Neural cell (in vitro differentiated cells): Measurements from ENCODE around the gene ECI1. TPM values are rescaled to one million over a fixed set of nuclear protein-coding genes. Genes with fewer than 3 reads are reported as not detected.

Experiments used
- H2AFZ ChIP-seq: fragments of 200-600, 300-800 bp; sonication (generic), shearing (Covaris generic); 2 replicates; pipeline ENCODE4 v1.6.0; 2014; ENCODE audit warnings: low read depth, mild to moderate bottlenecking, antibody characterized with exemption, low read length, moderate library complexity
- H3F3A ChIP-seq: fragments of 200-600 bp; shearing (Covaris generic); 2 replicates; pipeline ENCODE4 v1.6.1; 2016; ENCODE audit warnings: mild to moderate bottlenecking, moderate library complexity, mixed read lengths, antibody characterized with exemption, low read length; ENCODE audit not compliant: insufficient read depth, poor library complexity, severe bottlenecking
- H3K27ac ChIP-seq: fragments of 200-600, 300-800 bp; sonication (generic), shearing (Covaris generic); 2 replicates; pipeline ENCODE4 v1.5.1; 2014; ENCODE audit warnings: mild to moderate bottlenecking, low read length, moderate library complexity
- H3K27me3 ChIP-seq: fragments of 300-800, 200-600 bp; sonication (generic), shearing (Covaris generic); 2 replicates; pipeline ENCODE4 v1.6.0; 2014; ENCODE audit warnings: mild to moderate bottlenecking, low read depth, low read length, moderate library complexity; ENCODE audit not compliant: insufficient read depth
- H3K36me3 ChIP-seq: fragments of 300-800, 200-600 bp; sonication (generic), shearing (Covaris generic); 2 replicates; pipeline ENCODE4 v1.5.1; 2014; ENCODE audit warnings: mild to moderate bottlenecking, antibody characterized with exemption, low read length, moderate library complexity; ENCODE audit not compliant: insufficient read depth
- H3K4me2 ChIP-seq: fragments of 300-800, 200-600 bp; sonication (generic), shearing (Covaris generic); 2 replicates; pipeline ENCODE4 v1.6.0; 2014; ENCODE audit warnings: mild to moderate bottlenecking, low read length
- H3K4me3 ChIP-seq: fragments of 300-800, 200-600 bp; sonication (generic), shearing (Covaris generic); 2 replicates; pipeline ENCODE4 v1.5.1; 2014; ENCODE audit warnings: mild to moderate bottlenecking, low read length, moderate library complexity
- H3K79me2 ChIP-seq: fragments of 200-600 bp; shearing (Covaris generic); replicated peaks from 2 replicates; pipeline ENCODE4 v1.6.0; 2014; ENCODE audit warnings: mild to moderate bottlenecking, low read length, moderate library complexity; ENCODE audit not compliant: insufficient read depth
- H3K9ac ChIP-seq: fragments of 300-800, 200-600 bp; sonication (generic), shearing (Covaris generic); 2 replicates; pipeline ENCODE4 v1.6.1; 2016; ENCODE audit warnings: mild to moderate bottlenecking, low read length, mixed read lengths
- H3K9me2 ChIP-seq: fragments of 200-600 bp; shearing (Covaris generic); 2 replicates; pipeline ENCODE4 v1.6.1; 2016; ENCODE audit warnings: mild to moderate bottlenecking, low read length, mixed read lengths; ENCODE audit not compliant: insufficient read depth
- H3K9me3 ChIP-seq: fragments of 200-600, 300-800 bp; sonication (generic), shearing (Covaris generic); 2 replicates; pipeline ENCODE4 v1.6.1; 2016; ENCODE audit warnings: mild to moderate bottlenecking, mixed run types, low read length, moderate library complexity, mixed read lengths
- H4K20me1 ChIP-seq: fragments of 200-600 bp; shearing (Covaris generic); 2 replicates; pipeline ENCODE4 v1.6.1; 2016; ENCODE audit warnings: mild to moderate bottlenecking, mixed run types; ENCODE audit not compliant: insufficient read depth
- EP300 ChIP-seq: fragments of 450-650 bp; conservative IDR thresholded peaks from 2 replicates; pipeline ENCODE4 v1.6.1; 2014; ENCODE audit warnings: antibody characterized with exemption, mild to moderate bottlenecking, moderate library complexity; ENCODE audit not compliant: poor library complexity, severe bottlenecking
- EZH2 ChIP-seq: fragments of 200-600, 300-800 bp; shearing (Covaris generic), sonication (generic); IDR thresholded peaks from 2 replicates; pipeline ENCODE4 v1.6.1; 2014; ENCODE audit warnings: antibody characterized with exemption, low read length, borderline replicate concordance, mild to moderate bottlenecking; ENCODE audit not compliant: insufficient read depth, poor library complexity, severe bottlenecking
- MXI1 ChIP-seq: fragments of 450-650 bp; conservative IDR thresholded peaks from 2 replicates; pipeline ENCODE4 v1.6.1; 2014; ENCODE audit warnings: antibody characterized with exemption, mild to moderate bottlenecking; ENCODE audit not compliant: poor library complexity, severe bottlenecking
- POLR2AphosphoS5 ChIP-seq: IDR thresholded peaks from 2 replicates; pipeline ENCODE4 v1.6.1; 2012
- RAD21 ChIP-seq: fragments of 450-650 bp; conservative IDR thresholded peaks from 2 replicates; pipeline ENCODE4 v1.6.1; 2014; ENCODE audit warnings: antibody characterized with exemption, mild to moderate bottlenecking, moderate library complexity
- SMC3 ChIP-seq: fragments of 450-650 bp; conservative IDR thresholded peaks from 2 replicates; pipeline ENCODE4 v1.6.1; 2014; ENCODE audit warnings: antibody characterized with exemption, mild to moderate bottlenecking, moderate library complexity; ENCODE audit not compliant: poor library complexity
- TAF1 ChIP-seq: IDR thresholded peaks from 2 replicates; pipeline ENCODE4 v1.6.1; 2012; ENCODE audit warnings: low read depth
- polyA plus RNA-seq: library from polyadenylated mRNA; depleted of rRNA; stranded (reverse); fragments of >200 nt; gene quantifications from 2 replicates; pipeline ENCODE4 v1.2.3, GENCODE V29; 2014
- TF ChIP-seq, protein P1 (sequence below): IDR thresholded peaks from 2 replicates; pipeline ENCODE4 v1.6.1; 2012; ENCODE audit warnings: borderline replicate concordance
- TF ChIP-seq, protein P2 (sequence below): fragments of 450-650 bp; IDR thresholded peaks from 2 replicates; pipeline ENCODE4 v1.5.1; 2014; ENCODE audit warnings: antibody characterized with exemption, mild to moderate bottlenecking, moderate library complexity; ENCODE audit not compliant: poor library complexity, severe bottlenecking

The ECI1 gene
- polyA plus RNA-seq, 1 donor from 2014 or later = 35.3 TPM

DNA sequence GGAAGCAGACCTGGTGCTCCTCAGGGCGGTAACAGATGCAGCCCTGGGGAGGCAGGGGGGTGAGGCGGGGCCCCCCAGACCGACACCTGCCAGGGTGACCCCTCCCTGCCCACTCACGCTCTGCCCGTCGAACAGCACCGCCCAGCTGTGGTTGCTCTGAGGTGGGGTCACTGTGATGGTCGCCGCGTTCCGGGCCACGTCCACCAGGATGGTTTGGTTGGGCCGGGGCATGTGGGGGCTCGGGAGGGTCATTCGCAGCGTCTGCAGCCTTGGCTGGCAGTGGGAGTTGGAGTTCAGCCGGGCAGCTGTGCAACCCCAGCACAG lies 41.4 kb downstream of the ECI1 start:
- H3K4me3 ChIP-seq = no peak overlapping the region
- H3K36me3 ChIP-seq = peaks cover 6% of the 10 kb centered on the region
- peaks cover 9% of the 10 kb centered on the region for H3K79me2 ChIP-seq
- no peak overlapping the region for H3K27ac ChIP-seq
- no peak overlapping the region for H3K4me2 ChIP-seq
- H3K9me2 ChIP-seq = no peaks in the 10 kb centered on the region
- no peaks in the 10 kb centered on the region for H3K27me3 ChIP-seq
- H3K9ac ChIP-seq = no peak overlapping the region
- H4K20me1 ChIP-seq = no peaks in the 10 kb centered on the region
- no peaks in the 10 kb centered on the region for H3K9me3 ChIP-seq
- no peak overlapping the region for H2AFZ ChIP-seq
- TF ChIP-seq TAF1 (no peak), EP300 (no peak), EZH2 (no peak), MXI1 (no peak), POLR2AphosphoS5 (no peak), SMC3 (no peak), RAD21 (no peak)
- TF ChIP-seq, protein P1, sequence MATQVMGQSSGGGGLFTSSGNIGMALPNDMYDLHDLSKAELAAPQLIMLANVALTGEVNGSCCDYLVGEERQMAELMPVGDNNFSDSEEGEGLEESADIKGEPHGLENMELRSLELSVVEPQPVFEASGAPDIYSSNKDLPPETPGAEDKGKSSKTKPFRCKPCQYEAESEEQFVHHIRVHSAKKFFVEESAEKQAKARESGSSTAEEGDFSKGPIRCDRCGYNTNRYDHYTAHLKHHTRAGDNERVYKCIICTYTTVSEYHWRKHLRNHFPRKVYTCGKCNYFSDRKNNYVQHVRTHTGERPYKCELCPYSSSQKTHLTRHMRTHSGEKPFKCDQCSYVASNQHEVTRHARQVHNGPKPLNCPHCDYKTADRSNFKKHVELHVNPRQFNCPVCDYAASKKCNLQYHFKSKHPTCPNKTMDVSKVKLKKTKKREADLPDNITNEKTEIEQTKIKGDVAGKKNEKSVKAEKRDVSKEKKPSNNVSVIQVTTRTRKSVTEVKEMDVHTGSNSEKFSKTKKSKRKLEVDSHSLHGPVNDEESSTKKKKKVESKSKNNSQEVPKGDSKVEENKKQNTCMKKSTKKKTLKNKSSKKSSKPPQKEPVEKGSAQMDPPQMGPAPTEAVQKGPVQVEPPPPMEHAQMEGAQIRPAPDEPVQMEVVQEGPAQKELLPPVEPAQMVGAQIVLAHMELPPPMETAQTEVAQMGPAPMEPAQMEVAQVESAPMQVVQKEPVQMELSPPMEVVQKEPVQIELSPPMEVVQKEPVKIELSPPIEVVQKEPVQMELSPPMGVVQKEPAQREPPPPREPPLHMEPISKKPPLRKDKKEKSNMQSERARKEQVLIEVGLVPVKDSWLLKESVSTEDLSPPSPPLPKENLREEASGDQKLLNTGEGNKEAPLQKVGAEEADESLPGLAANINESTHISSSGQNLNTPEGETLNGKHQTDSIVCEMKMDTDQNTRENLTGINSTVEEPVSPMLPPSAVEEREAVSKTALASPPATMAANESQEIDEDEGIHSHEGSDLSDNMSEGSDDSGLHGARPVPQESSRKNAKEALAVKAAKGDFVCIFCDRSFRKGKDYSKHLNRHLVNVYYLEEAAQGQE = no peak
- TF ChIP-seq, protein P2, sequence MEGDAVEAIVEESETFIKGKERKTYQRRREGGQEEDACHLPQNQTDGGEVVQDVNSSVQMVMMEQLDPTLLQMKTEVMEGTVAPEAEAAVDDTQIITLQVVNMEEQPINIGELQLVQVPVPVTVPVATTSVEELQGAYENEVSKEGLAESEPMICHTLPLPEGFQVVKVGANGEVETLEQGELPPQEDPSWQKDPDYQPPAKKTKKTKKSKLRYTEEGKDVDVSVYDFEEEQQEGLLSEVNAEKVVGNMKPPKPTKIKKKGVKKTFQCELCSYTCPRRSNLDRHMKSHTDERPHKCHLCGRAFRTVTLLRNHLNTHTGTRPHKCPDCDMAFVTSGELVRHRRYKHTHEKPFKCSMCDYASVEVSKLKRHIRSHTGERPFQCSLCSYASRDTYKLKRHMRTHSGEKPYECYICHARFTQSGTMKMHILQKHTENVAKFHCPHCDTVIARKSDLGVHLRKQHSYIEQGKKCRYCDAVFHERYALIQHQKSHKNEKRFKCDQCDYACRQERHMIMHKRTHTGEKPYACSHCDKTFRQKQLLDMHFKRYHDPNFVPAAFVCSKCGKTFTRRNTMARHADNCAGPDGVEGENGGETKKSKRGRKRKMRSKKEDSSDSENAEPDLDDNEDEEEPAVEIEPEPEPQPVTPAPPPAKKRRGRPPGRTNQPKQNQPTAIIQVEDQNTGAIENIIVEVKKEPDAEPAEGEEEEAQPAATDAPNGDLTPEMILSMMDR = no peak
- no peaks in the 10 kb centered on the region for H3F3A ChIP-seq

DNA sequence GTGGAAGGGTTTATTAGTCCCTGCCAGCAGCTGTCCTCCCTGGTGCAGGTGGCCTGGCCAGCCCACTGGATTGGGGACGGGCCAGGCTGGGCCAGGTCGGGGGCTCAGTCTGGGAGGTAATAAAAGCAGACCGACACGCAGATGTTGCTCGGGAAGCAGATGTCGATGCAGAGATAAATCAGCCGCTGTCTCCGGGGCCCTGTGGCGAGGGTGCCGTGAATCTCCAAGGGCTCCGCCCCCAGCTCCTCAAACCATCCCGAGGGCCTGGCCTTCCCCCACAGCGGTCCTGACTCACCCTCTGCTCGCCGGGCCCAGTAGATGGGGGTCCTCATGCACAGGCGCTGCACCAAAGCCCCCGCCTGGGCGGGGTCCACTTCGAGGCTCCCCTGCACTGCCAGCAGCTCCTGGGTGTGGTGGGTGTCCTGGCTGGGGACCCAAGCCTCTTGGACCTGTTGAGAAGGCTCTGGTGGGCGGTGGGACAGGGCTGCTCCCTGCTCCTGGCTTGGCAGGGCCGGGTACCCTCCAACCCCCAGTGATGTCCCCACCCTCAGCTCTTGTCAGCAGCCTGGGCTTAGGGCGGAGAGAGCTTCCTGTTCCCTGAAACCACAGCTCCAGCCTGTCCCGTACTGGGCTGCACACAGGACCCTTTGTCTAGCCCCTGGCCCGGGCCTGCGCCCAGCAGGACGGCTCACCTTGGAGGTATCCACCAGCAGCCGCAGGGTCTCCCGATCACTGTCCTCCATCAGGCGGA lies 42.0 kb downstream of the ECI1 start:
- no peak for TF ChIP-seq EP300
- TF ChIP-seq MXI1 = no peak
- TF ChIP-seq, protein P2 = no peak
- no peak for TF ChIP-seq POLR2AphosphoS5
- no peak for TF ChIP-seq SMC3
- no peak for TF ChIP-seq EZH2
- TF ChIP-seq, protein P1 = no peak
- TF ChIP-seq RAD21 = no peak
- TF ChIP-seq TAF1 = no peak
- Histone ChIP-seq H4K20me1 (no peaks in the 10 kb centered on the region), H3K9me2 (no peaks in the 10 kb centered on the region), H3K79me2 (peaks cover 9% of the 10 kb centered on the region), H3K27ac (no peak overlapping the region), H3F3A (no peaks in the 10 kb centered on the region), H3K36me3 (peaks cover 6% of the 10 kb centered on the region), H3K9me3 (no peaks in the 10 kb centered on the region), H3K9ac (no peak overlapping the region), H2AFZ (no peak overlapping the region), H3K4me2 (no peak overlapping the region), H3K27me3 (no peaks in the 10 kb centered on the region), H3K4me3 (no peak overlapping the region)
